Neutrophil (primary cell): Measurements from ENCODE around the gene KCNA1.

Experiments
- H3K27ac ChIP-seq: fragments of 200-600 bp; sonication (generic); 2 replicates; pipeline ENCODE4 v1.5.1; 2016; ENCODE audit warnings: mild to moderate bottlenecking, moderate library complexity
- H3K27me3 ChIP-seq: fragments of 200-600 bp; sonication (generic); 2 replicates; pipeline ENCODE4 v1.6.0; 2016; ENCODE audit warnings: mild to moderate bottlenecking
- H3K36me3 ChIP-seq: fragments of 200-600 bp; sonication (generic); 2 replicates; pipeline ENCODE4 v1.5.1; 2017
- H3K4me1 ChIP-seq, 2 experiments: fragments of 200-600 bp in 1 of 2; sonication (generic) in 1 of 2; 1 replicate in 1 of 2; 2 replicates in 1 of 2; pipeline versions ENCODE4 v1.5.1 to v1.6.1; 2013 to 2016; ENCODE audit warnings: low read depth in 1 of 2, low read length in 1 of 2, mild to moderate bottlenecking in 1 of 2, moderate library complexity in 1 of 2; ENCODE audit not compliant: control insufficient read depth in 1 of 2, insufficient read depth in 1 of 2
- H3K4me3 ChIP-seq, 2 experiments: fragments of 200-600 bp in 1 of 2; sonication (generic) in 1 of 2; 1 replicate in 1 of 2; 2 replicates in 1 of 2; pipeline ENCODE4 v1.5.1; 2013 to 2016; ENCODE audit warnings: low read depth in 1 of 2, low read length in 1 of 2, mild to moderate bottlenecking in 1 of 2, moderate library complexity in 1 of 2
- H3K9me3 ChIP-seq: fragments of 200-600 bp; sonication (generic); 2 replicates; pipeline ENCODE4 v1.5.1; 2016
- CTCF ChIP-seq: fragments of 200-600 bp; sonication (generic); IDR thresholded peaks from 2 replicates; pipeline ENCODE4 v1.5.1; 2016; ENCODE audit warnings: antibody characterized with exemption

Gene KCNA1

GRCh38 chr12:4900327-4900726, 9.4 kb upstream of the KCNA1 start:
- H3K27ac ChIP-seq: no peak overlapping the region
- no peak overlapping the region for H3K4me3 ChIP-seq
- no peaks in the 10 kb centered on the region for H3K36me3 ChIP-seq
- H3K27me3 ChIP-seq: peaks cover 73% of the 10 kb centered on the region
- no peak for TF ChIP-seq CTCF
- H3K4me1 ChIP-seq: no peaks in the 10 kb centered on the region
- no peaks in the 10 kb centered on the region for H3K9me3 ChIP-seq

DNA sequence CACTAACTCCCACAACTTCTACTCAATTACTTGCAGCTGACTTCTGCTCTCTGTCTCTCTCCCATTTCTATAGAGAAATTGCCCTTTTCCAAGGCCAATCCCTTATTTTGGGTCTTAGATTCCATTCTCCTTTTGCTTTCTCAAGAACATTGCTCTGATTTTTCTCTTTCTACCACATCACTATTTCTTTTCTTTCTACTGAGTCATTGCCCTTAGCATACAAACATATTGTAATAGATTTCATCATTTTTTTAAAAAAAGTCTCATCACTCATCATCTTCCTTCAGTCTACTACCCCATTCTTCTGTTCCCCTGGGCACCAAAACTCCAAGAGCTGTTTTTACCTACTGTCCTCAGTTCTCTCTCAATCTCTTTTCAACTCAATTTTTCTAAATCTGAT, 4.4 kb upstream of the KCNA1 start:
- no peak for TF ChIP-seq CTCF
- Histone ChIP-seq H3K9me3 (no peaks in the 10 kb centered on the region), H3K27me3 (peaks cover 96% of the 10 kb centered on the region), H3K4me1 (no peaks in the 10 kb centered on the region), H3K4me3 (no peak overlapping the region), H3K36me3 (no peaks in the 10 kb centered on the region), H3K27ac (no peak overlapping the region)

- no peak overlapping the region for H3K27ac ChIP-seq
- peaks cover 98% of the 10 kb centered on the region for H3K27me3 ChIP-seq
- no peaks in the 10 kb centered on the region for H3K9me3 ChIP-seq
- no peak for TF ChIP-seq CTCF
- H3K4me3 ChIP-seq: no peak overlapping the region
- H3K36me3 ChIP-seq: no peaks in the 10 kb centered on the region
- no peaks in the 10 kb centered on the region for H3K4me1 ChIP-seq
These were observed 858 bp upstream of the KCNA1 start for GRCh38 chr12:4908684-4909409.

GRCh38 chr12:4909410-4909733, 333 bp upstream of the KCNA1 start:
- Histone ChIP-seq H3K4me1 (no peaks in the 10 kb centered on the region), H3K27ac (no peak overlapping the region), H3K9me3 (no peaks in the 10 kb centered on the region), H3K36me3 (no peaks in the 10 kb centered on the region), H3K27me3 (peaks cover 100% of the 10 kb centered on the region), H3K4me3 (no peak overlapping the region)
- no peak for TF ChIP-seq CTCF

DNA sequence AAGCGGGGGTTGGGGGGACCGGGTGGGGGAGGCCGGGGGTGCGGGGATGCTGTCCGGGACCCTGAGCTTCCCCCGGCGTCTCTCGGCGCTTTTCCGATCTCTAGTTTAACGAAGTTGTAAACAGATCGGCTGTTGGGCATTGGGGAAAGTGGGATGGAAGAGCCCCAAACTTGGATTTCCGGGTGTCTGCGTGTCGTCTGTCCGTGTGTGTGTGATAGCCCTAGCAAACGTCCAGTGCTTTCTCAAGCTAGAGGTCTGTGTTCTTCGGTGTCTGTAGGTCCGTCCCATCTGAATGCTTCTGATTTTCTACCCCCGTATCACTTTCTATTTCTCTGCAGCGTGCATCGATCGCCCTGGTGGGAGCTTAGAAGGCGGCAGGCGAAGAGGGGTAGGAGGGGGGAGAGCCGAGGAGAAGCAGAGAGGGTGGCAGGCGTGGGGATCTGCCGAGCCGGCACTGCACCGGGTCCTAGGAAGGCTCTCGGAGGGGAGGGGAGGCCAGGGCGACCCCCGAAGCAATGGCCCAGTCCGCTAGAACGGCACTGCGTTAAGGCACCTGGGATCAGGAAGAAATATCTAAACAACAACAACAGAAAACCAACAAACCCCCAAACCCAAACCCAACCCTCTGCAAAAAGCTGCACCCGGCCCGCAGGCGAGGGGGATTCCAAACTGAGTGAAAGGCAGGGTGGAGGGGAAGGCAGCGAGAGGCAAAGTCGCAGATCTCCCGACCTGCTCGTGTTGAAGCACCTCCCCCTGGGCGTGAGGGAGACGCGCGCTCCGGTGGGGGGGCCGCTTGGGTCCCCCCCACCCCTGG, 1.0 kb downstream of the KCNA1 start:
- Histone ChIP-seq H3K27me3 (peaks cover 100% of the 10 kb centered on the region), H3K9me3 (no peaks in the 10 kb centered on the region), H3K4me1 (no peaks in the 10 kb centered on the region), H3K4me3 (no peak overlapping the region), H3K27ac (no peak overlapping the region), H3K36me3 (no peaks in the 10 kb centered on the region)
- TF ChIP-seq CTCF: no peak
